Skeletal muscle cell (primary cell): Measurements from ENCODE around the gene PDE1A.

Experiments used
- DNase-seq: peaks from one replicate; pipeline ENCODE4 v3.0.0-alpha.2; 2010; ENCODE audit warnings: low read depth
- H3K4me3 ChIP-seq: 2 replicates; pipeline ENCODE4 v1.5.1; 2011; ENCODE audit warnings: low read depth, mild to moderate bottlenecking, control low read depth, low read length, moderate library complexity

Gene PDE1A

GRCh38 chr2:182426918-182427240 lies at the start of gene PDE1A:
TSS of gene PDE1A (minus strand) at chr2:182427036.
- DNase-seq: no peak
- no peak within 1 kb of the TSS for H3K4me3 ChIP-seq

DNA sequence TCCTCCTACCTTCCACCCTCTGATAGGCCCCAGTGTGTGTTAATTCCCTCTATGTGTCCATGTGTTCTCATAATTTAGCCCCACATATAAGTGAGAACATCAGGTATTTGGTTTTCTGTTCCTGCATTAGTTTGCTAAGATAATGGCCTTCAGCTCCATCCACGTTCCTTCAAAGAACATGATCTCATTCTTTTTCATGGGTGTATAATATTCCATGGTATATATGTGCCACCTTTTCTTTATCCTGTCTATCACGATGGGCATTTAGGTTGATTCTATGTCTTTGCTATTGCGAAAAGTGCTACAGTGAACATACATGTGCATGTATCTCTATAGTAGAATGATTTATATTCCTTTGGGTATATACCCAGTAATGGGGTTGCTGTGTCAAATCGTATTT lies 46.8 kb upstream of the PDE1A start:
- DNase-seq: no peak
- H3K4me3 ChIP-seq: no peak overlapping the region

GRCh38 chr2:182463760-182464159 lies 36.9 kb upstream of the PDE1A start:
- no peak for DNase-seq
- no peak overlapping the region for H3K4me3 ChIP-seq

- no peak for DNase-seq
- H3K4me3 ChIP-seq: no peak overlapping the region
These were observed 29.9 kb upstream of the PDE1A start for GRCh38 chr2:182456784-182457183.

- no peak for DNase-seq
- H3K4me3 ChIP-seq: no peak overlapping the region
These were observed 25.7 kb upstream of the PDE1A start for GRCh38 chr2:182452456-182452990.

DNA sequence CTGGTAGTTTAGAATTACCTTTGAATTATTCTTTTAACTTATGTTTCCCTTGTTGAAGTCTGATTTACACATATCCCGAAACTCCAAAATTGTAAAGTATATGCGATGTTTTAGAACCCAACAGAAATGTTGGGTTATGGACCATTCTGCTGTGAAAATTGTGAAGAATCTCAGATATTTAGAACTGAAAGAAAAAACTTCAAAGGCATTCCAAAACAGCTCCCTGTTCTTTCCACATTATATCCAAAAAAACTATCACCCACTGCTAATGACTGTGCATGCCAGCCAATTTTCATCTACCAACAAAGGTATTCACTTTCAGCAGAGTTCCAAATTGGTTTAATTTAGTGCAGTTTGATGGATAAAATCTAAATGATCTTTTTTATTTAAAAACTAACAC lies 21.5 kb upstream of the PDE1A start:
- DNase-seq: no peak
- no peak overlapping the region for H3K4me3 ChIP-seq

GRCh38 chr2:182447863-182448262 lies 21.0 kb upstream of the PDE1A start:
- DNase-seq: peak; percentile 36
- no peak overlapping the region for H3K4me3 ChIP-seq

GRCh38 chr2:182447163-182447562 lies 20.3 kb upstream of the PDE1A start:
- no peak for DNase-seq
- no peak overlapping the region for H3K4me3 ChIP-seq

DNA sequence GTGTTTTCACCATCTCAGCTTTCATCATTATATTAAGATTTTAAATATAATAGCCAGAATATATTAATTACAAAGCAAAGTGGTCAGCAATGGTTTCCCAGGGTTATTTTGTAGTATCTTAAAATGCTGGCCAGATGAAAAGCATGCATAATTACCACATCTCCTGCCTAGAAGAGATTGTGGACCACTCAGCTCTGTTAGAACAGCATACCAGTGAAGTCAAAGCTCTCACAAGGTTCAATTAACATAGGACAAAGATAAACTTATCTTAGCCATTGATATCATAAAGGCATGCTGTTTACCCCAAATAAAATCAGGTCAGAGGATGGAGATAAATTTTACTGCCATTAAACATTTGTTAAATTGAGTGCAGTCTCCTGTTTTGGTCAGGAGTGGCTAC lies 19.3 kb upstream of the PDE1A start:
- H3K4me3 ChIP-seq: no peak overlapping the region
- DNase-seq: no peak

- no peak overlapping the region for H3K4me3 ChIP-seq
- no peak for DNase-seq
These were observed 18.6 kb upstream of the PDE1A start for GRCh38 chr2:182445391-182445965.

DNA sequence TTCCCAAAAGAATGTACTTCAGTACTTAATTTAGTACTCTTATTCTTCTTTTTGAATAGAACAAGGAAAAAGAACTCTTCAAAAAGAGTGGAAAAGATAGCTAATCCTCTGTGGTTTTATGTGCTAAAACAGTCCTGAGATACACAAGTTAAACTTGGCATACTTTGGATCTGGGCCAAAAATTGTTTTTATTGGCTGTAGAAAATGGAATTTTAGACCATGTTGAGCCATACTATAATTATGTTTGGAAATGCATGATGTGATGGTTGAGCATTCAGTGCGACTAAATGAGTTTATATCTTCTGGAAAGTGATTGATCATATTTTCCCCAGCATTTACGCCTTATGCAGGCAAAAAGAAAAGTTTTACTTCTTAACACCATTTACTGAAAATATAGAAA lies 18.0 kb upstream of the PDE1A start:
- DNase-seq: no peak
- no peak overlapping the region for H3K4me3 ChIP-seq

DNA sequence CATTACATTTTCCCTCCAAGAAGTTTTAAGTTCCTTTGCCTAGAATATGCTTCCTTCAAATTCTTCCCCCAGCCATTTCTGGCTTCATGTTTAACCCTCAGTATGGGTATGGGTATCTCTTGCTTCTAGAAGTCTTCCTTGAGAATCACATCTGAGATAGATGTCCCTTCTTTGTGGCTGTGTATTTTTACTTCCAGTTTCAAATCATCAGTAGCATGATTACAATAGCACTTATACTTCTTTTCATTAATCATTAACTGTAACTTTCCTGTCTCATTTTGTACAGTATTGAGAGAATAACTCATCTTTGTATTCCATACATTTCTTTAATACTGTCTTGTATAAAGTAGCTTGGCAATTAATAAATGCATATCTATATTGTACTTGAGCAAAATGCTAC lies 17.3 kb upstream of the PDE1A start:
- no peak for DNase-seq
- no peak overlapping the region for H3K4me3 ChIP-seq

- no peak for DNase-seq
- no peak overlapping the region for H3K4me3 ChIP-seq
These were observed 9.4 kb upstream of the PDE1A start for GRCh38 chr2:182436252-182436651.

GRCh38 chr2:182435754-182436153 lies 8.9 kb upstream of the PDE1A start:
- no peak for DNase-seq
- H3K4me3 ChIP-seq: no peak overlapping the region

GRCh38 chr2:182432051-182432450 lies 5.2 kb upstream of the PDE1A start:
- no peak for DNase-seq
- no peak overlapping the region for H3K4me3 ChIP-seq

DNA sequence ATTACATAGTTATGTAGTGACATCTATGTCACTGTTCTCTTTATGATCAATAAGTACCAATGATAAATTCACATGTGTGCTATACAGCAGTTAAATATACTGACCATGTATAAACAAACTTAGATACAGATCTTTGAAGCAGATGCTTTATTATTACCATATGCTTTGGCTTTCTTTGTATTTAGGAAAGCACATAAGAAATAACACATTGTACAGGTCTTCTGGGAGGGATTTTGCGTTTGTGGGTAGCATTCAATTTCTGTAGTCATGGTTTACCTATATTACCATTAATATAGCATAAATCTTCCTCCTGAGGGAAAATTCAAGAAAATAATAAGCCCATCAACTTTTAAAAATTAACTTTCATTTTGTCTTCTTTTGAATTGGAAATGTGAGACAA lies 1.6 kb upstream of the PDE1A start:
- no peak overlapping the region for H3K4me3 ChIP-seq

DNA sequence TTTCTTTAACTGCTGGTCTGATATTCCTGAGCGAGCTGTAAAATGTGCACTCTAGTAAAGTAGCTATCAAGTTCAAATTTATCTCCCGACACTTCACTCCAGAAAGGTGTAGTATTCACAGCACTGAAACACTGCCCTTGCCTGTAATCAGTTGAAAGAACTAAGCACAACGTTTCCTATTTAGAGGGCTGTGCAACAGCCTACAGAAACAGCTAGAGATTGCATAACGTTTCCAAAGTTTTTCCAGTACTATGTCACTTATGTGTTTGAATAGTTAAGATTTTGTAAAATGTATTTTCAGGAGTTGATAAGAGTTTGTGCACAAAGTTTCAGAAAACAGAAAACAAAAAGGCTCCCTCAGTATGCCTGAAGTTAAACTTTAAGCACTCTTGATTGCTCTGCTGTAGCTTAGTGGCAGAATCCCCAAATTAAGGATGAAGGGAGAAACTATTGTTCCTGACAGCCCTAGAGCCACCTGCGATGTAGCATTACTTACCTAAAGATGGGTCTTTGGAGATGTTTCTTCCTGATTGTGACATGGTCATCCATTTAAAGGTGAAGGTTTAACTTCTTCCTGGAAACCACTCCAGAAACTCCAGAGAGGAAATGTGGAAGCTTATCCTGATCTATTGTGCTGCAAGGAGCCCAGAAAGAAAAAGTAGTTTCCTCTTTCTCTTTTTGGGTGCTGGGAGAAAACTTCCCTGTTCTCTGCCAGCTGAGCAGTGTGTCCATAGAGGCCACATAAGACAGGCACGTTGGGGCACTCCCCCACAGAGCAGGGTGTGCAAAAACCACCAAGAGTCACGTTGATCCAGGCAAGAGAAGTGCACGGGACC lies 536 bp downstream of the PDE1A start:
- H3K4me3 ChIP-seq: no peak overlapping the region
- no peak for DNase-seq

More for the DNA sequence above, 1.6 kb upstream of the PDE1A start:
- DNase-seq: no peak

- no peak for DNase-seq
These were observed 4.0 kb downstream of the PDE1A start for GRCh38 chr2:182422864-182423263.

GRCh38 chr2:182420669-182421068 lies 6.2 kb downstream of the PDE1A start:
- no peak for DNase-seq
- no peak overlapping the region for H3K4me3 ChIP-seq

More at GRCh38 chr2:182422864-182423263, 4.0 kb downstream of the PDE1A start:
- no peak overlapping the region for H3K4me3 ChIP-seq

DNA sequence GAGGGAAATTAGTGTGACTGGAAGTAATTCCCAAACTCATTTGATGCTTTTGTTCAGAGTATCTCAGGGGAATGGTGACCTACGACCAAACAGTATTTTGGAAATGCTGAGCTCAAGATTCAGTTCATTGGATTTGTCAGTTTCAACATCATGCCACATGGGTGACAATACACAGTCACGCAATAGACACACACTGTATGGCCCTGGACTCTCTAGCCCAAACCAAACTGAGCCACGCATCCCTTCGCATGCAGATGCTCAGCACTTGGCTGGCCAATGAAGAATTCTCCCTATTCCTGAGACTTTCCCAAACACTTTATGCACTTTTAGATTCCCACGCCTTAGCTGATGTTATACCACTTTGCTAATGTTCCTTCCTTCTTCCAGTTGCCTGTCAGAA lies 10.0 kb downstream of the PDE1A start:
- no peak overlapping the region for H3K4me3 ChIP-seq
- no peak for DNase-seq

DNA sequence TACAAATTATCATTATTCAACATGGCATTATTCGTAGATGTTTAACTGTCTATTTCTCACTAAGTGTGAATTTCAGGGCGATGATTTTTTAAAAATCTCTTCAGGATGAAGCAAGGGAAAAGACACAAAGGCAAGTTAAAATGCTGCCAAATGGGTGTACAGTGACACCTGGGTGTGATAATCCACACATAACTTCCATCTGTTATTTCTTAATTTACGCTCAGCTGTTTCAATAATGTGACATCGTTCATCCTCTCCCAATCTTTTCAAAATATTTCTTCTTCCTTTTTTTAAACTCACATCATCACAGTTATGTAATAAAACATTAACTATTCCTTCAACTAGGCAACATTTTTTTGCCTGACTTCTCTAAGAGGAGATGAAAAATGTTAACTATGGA lies 10.6 kb downstream of the PDE1A start:
- no peak overlapping the region for H3K4me3 ChIP-seq
- no peak for DNase-seq
